GM12892 (cell line): ENCODE data around the gene PSPC1.
A peak's percentile ranks its signal among the peaks of the same experiment; 100 is the strongest.
"Not testable (repeated sequence)": the region's sequence is repeated elsewhere in the genome, so short reads cannot be mapped to it uniquely, and the experiment has no call there.

Source experiments
- DNase-seq: peaks from one replicate; pipeline ENCODE4 v3.0.0; 2011; ENCODE audit not compliant: insufficient read length
- FAIRE-seq: peaks from 2 replicates; lab custom pipeline; 2011; peaks lifted over from hg19 to GRCh38; lab: Jason Lieb, UNC
- POLR2A ChIP-seq: IDR thresholded peaks from 2 replicates; pipeline ENCODE4 v1.6.1; 2011; ENCODE audit warnings: low read depth, low read length, control low read depth
- POLR2AphosphoS5 ChIP-seq: IDR thresholded peaks from 2 replicates; pipeline ENCODE4 v1.6.1; 2011; ENCODE audit warnings: low read depth, low read length, control low read depth
- TAF1 ChIP-seq: IDR thresholded peaks from 2 replicates; pipeline ENCODE4 v1.6.1; 2011; ENCODE audit warnings: low read depth, mild to moderate bottlenecking, control low read depth, low read length, borderline replicate concordance

The PSPC1 gene

DNA sequence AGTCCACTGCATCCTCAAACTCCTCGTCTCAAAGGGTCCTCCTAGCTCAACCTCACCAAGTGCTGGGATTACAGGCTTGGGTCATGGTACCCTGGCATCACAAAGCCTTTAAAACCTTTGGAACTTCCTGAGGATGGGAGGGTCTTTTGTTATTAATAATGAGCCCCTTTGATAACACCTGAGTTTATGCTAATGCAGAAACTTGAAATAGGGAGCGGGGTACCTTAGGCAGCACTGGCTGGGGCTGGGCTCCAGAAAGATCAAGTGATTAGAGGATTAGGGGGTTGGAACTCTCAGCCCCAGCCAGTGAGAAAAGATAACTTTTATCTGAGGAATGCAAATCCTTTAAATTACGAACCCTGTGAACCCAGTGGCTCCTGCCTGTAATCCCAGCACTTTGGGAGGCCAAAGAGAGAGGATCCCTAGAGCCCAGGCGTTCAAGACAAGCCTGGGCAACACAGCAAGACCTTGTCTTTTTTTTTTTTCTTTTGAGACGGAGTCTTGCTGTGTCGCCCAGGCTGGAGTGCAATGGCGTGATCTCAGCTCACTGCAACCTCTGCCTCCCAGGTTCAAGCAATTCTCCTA lies 9.3 kb upstream of the PSPC1 start:
- TF ChIP-seq TAF1 (no peak), POLR2AphosphoS5 (no peak), POLR2A (no peak)
- FAIRE-seq (no peak), DNase-seq (no peak)

DNA sequence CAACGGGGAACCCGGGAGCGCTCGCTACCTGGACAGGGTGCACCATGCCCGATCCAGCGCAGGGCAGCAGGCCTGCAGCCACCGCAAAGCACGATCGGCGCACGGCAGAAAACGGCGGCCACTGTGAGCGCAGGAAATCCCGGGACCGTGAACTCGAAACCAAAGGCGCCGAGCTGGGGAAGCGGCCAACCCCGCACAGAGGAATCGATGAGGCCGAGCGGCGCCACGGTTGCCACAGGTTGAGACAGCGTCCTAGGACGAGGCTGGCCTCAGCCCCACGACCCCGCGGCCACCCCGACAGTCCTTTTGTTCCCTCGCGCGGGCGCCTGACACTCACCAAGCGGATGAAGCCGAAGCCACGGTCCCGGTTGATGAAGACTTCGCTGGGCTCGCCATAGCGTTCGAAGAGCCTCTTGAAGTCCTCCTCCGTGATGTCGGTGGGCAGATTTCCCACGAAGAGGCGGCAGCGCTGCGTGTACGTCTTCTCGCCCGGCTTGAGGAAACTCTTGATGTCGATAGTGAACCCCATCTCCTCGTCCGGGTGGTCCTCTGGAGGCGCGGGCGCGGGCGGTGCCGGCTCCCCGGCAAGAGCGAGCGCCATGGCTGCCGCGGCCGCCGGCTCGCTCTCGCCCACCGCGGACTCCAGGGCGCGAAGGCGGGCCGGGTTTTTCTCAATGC lies 557 bp downstream of the PSPC1 start:
- FAIRE-seq, result peak; percentile 81
- DNase-seq, result peak; percentile 37

DNA sequence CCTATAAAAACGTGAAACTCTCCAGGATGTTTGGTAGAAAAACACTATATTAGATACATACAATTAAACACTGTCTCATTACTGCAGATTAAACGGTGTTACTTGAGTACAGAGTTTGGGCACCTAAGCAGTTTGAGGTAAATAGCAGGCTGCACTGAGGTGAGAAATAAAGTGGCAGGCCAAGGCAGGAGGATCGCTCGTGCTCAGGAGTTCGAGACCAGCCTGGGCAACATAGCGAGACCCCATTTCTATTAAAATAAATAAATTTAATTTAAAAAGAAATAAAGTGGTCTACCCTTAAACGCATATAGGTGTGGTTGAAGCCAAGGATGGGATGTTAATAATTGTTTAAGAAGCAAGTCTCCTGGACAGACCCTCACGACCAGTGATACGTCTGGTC lies 1.2 kb downstream of the PSPC1 start:
- no peak for DNase-seq
- TF ChIP-seq POLR2A (no peak), TAF1 (no peak), POLR2AphosphoS5 (no peak)
- no peak for FAIRE-seq

More for the DNA sequence above, 557 bp downstream of the PSPC1 start:
- no peak for TF ChIP-seq POLR2AphosphoS5
- peak; percentile 41; the same call in 1 of the 2 replicates for TF ChIP-seq POLR2A

DNA sequence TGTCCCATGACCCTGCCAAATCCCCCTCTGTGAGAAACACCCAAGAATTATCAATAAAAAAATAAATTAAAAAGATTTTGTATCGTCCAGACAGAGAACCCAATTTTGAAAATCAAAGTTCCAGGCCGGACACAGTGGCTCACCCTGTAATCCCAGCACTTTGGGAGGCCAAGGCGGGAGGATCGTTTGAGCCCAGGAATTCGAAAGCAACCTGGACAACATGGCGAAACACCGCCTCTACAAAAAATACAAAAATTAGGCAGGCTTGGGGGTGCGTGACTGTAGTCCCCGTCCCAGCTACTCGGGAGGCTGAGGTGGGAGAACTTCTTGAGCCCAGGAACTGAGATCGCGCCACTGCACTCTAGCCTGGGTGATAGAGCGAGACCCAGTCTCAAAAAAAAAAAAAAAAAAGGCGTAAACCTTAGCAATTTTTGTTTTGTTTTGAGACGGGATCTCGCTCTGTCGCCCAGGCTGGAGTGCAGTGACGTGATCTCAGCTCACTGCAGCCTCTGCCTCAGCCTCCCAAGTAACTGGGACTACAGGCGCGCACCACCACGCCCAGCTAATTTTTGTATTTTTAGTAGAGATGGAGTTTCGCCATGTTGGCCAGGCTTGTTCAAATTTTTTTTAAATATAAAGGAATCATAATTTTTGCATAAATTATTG lies 1.9 kb downstream of the PSPC1 start:
- FAIRE-seq, DNase-seq: not testable (repeated sequence)

DNA sequence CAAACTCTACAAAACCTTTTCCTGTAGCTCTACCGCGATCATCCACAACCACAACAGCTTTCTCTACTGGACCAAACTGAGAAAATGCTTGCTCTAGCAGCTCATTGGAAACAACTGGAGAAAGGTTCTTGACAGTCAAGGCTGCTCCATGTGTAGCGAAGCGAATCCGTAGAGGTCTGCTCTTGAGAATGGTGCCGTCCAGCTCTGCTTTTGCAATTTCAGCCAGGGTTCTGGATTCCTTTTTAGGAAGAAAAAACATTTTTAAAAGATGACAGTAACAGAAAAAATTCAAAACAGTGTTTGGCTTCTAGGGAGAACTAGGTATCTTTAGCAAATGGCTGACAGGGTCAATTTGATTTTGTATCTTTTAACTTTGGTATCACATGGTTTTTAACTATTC lies 10.4 kb downstream of the PSPC1 start:
- DNase-seq (no peak), FAIRE-seq (no peak)
- TF ChIP-seq TAF1, result no peak
- no peak for TF ChIP-seq POLR2AphosphoS5
- no peak for TF ChIP-seq POLR2A

DNA sequence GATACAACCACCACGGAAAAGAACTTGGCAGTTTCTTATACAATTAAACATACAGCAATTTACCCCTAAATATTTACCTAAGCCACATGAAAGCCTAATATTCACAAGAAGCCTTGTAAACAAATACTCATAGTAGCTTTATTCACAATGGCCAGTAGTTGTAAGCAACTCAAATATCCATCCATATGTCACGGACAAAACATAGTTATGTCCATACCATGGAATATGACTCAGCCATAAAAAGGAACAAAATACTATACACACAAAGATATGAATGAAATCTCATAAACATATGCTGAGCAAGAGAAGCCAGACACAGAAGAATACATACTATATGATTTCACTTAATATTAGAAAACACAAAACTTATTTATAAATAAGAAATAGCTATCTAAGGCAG lies 12.9 kb downstream of the PSPC1 start:
- no peak for DNase-seq
- no peak for FAIRE-seq
- TF ChIP-seq POLR2AphosphoS5 (no peak), TAF1 (no peak), POLR2A (no peak)

DNA sequence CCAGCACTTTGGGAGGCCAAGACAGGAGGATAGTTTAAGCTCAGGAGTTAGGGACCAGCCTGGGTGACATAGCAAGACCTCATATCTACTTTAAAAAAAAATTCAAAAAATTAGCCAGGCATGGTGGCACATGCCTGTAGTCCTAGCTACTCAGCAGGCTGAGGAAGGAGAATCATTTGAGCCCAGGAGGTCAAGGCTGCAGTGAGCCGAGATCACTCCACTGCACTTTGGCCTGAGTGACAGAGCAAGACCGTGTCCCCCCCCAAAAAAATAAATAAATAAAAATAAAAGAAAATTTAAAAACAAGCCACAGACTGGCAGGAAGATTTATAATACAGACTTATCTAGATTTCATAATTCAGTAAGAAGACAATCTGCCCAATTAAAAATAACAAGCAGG lies 14.8 kb downstream of the PSPC1 start:
- no peak for DNase-seq
- no peak for FAIRE-seq
- TF ChIP-seq POLR2AphosphoS5, result no peak

DNA sequence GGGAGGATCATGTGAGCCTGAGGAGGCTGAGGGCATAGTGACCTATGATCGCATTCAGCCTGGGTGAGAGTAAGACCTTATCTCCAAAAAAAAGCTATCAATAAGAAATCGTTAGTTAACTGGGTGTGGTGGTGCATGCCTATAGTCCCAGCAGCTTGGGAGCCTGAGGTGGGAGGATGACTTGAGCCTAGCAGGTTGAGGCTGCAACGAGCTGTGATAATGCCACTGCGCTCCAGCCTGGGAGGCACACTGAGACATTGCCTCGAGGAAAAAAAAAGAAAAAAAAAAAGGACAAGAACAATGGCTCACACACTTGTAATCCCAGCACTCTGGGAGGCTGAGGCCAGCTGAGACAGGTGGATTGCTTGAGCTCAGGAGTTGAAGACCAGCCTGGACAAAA lies 16.2 kb downstream of the PSPC1 start:
- DNase-seq, result no peak
- FAIRE-seq, result no peak
- TF ChIP-seq POLR2A (no peak), TAF1 (no peak), POLR2AphosphoS5 (no peak)

DNA sequence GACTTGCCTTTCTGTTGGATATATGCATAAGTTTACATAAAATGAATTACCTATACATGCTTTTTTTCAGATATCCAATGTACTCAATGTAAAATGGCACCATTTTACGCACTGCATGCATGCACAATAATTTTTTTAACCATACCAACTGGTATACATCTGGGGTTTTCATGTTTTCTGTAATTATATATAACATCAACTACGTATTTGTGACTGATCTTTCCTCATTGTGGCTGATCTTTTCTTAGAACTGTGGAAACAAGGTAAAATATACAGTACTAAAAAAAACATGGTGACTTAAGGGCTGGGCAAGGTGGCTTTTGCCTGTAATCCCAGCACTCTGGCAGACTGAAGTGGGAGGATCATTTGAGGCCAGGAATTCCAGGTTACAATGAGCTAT lies 18.5 kb downstream of the PSPC1 start:
- no peak for FAIRE-seq
- DNase-seq, result no peak
- no peak for TF ChIP-seq POLR2A
- no peak for TF ChIP-seq POLR2AphosphoS5
- no peak for TF ChIP-seq TAF1

DNA sequence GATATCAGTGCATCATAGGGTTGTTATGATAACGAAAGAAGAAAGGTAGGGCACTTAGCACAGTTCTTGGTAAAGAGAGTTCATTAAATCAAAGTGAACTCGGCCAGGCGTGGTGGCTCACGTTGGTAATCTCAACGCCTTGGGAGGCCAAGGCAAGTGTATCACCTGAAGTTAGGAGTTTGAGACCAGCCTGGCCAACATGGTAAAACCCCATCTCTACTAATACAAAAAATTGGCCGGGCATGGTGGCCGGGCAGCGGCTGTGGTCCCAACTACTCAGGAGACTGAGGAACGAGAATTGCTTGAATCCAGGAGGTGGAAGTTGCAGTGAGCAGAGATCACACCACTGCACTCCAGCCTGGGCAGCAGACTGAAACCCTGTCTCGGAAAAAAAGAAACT lies 19.1 kb downstream of the PSPC1 start:
- FAIRE-seq (no peak), DNase-seq (no peak)
- TF ChIP-seq POLR2A (no peak), POLR2AphosphoS5 (no peak), TAF1 (no peak)

DNA sequence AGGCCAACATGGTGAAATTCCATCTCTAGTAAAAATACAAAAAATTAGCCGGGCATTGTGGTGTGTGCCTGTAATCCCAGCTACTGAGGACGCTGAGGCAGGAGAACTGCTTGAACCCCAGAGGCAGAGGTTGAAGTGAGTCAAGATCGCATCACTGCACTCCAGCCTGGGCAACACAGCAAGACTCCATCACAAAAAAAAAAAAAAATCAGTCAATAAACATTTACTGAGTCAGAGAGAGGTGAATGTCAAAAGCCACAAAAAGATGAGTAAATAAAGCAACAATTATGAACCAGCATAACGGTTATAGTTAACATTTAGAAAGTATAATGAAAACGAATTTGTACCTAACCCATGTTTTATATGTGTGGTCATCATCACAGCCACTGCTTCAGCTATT lies 23.1 kb downstream of the PSPC1 start:
- TF ChIP-seq TAF1 (no peak), POLR2AphosphoS5 (no peak), POLR2A (no peak)
- no peak for FAIRE-seq
- DNase-seq, result no peak

DNA sequence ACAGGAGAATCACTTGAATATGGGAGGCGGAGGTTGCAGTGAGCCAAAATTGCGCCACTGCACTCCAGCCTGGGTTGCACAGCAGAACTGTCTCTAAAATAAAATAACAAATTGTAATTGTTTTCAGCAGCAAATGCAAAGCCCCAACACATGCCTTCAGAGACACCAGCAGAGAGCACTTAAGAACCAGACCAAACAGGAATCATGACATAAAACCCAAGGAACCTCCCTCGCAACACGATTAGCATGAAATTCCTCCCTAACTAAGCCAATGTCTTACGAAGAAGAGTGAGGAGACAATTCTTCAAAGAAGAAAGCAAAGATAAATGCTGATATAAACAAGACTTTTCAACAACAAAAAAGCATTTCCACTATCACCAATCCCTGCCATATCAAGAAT lies 40.1 kb downstream of the PSPC1 start:
- TF ChIP-seq POLR2A (no peak), TAF1 (no peak), POLR2AphosphoS5 (no peak)
- FAIRE-seq (no peak), DNase-seq (no peak)
